ENCODE results near the gene SCTR.

The SCTR gene

DNA sequence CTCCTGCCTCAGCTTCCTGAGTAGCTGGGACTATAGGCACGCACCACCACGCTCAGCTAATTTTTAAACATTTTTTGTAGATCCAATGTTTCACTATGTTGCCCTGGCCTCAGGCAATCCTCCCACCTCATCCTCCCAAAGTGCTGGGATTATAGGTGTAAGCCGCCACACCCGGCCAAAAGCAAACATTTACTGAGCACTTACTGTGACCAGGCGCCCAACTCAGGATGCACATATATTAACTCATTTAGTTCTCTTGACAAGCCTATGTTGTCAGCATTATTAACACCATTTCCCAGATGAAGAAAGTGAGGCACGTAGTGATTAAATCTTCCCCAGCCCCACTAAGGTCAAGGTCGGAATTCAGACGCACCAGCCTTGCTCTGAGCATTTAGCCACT lies 51.5 kb downstream of the SCTR start:
- DNase-seq, result no peak

DNA sequence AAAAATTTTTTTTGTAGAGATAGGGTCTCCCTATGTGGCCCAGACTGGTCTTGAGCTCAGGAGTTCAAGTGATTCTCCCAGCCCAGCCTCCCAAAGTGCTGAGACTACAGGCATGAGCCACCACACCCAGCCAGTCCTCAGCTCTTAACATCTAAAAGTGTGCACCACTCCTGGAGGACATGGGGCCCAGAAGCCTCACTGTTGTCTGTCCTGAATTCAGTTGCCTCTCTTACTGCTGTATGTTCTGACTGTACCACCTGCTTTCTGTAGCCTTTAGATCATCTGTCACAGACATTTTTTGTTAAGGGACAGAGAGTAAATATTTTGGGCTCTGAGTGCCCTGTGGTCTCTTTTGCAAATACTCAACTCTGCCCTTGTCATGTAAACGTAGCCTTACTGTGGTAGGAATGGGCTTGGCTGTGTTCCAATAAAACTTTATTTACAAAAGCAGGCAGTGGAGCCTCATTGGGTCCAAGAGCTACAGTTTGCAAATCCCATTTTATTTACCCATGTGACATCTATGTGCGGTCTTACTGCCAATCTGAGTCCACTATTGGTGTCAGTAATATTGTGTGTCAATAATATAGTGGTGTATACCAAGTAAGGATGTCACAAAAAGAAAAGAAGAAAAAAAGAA lies 54.5 kb downstream of the SCTR start:
- DNase-seq, result no peak

DNA sequence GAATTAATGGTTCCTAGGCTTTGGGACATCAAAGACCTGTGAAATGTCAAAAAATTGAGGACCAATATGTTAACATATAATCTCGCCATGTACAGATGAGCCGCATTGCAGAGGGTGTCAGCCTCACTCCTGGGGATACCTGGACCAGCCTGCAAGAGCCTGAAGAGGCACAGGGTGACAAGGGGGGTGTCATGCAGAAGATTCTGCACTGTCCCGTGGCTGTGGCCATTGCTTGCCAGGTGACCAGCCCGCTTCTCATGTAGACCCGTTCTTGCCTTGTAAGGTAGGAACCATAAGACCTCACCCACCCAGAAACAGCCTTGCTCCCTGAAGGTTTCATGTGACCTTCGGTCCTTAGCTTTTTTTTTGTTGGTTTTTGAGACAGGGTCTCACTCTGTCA lies 55.2 kb downstream of the SCTR start:
- DNase-seq, result no peak

DNA sequence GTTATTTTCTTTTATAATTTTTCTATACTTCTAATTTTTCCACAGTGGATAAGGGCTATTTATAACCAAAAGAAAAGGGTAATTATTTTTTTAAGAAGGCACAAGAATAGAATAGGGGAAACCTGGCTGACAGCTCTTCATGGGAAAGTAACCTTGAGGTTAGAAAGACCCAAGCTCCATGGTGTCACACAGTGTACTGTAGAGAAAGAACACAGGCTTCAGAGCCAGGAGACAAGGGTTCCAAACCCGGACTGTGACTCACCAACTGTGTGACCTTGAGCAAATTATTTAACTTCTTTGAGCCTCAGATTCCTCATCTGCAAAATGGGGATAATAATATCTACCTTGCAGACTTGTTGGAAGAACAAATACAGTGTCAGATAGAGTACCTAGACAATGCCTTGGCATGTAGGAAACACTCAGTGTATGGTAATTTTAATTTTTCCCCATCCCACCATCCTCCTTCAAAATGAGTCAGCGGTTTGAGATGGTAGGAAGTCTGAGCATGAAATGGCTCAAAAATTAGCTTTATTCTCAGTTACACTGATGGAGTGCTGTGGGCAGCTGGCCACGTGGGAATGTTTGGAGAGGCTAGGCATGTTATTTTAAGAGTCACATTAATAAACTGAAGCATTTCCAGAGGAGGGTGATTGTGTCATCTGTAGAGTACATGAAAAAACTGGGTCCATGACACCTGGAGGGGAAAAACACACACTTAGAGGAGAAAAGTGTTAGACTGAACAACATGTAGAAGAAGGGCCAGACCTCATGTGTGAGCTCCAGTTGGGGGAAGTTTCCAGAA lies 55.9 kb downstream of the SCTR start:
- DNase-seq, result no peak

DNA sequence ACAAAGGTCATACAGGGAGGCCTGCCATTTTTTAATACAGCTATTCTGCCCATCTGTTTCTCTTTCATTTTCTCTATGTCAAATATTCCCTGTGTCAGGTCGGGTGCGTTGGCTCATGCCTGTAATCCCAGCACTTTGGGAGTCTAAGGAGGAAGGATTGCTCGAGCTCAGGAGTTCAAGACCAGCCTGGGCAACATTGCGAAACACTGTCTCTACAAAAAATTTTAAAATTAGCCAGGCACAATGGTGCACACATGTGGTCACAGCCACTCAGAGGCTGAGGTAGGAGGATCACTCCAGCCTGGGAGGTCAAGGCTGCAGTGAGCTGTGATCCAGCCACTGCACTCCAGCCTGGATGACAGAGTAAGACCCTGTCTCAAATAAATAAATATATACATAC lies 57.9 kb downstream of the SCTR start:
- no peak for DNase-seq

DNA sequence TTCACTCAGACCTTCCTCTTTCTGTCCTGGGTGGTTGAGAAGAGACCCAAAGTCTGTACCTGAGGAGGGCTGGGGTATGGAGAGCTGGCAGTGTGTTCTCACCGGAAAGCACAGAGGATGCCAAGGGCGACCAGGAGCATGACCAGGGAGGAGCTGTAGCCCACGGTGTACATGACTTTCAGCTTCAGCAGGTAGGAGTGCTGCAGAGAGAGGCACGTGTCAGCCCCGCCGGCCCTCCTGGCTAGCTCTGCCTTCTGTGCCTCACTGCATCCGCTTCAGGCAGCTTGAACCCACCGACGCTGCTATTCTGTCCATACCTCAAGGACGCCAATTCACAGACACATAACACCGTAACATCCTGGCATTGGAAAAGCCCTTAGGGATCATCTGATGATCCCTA lies 58.6 kb downstream of the SCTR start:
- no peak for DNase-seq

DNA sequence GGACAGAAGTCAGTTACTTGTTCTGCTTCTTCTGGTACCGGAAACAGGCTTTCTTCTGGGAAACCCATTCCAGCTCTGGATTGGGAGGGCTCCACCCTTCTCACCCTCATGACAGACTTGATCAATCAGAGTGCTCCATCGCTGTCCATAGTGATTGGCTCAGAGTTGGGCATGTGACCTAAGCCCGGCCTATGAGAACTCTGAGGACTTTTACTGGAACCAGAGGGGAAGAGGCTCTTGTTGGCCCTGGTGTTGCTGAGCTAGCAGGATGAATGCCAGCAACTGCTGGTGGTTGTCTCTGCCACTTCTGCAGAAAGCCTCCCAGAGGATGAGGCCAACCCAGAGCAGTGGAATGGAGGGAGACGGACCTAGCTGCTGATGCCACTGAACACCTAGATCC lies 59.3 kb downstream of the SCTR start:
- no peak for DNase-seq

DNA sequence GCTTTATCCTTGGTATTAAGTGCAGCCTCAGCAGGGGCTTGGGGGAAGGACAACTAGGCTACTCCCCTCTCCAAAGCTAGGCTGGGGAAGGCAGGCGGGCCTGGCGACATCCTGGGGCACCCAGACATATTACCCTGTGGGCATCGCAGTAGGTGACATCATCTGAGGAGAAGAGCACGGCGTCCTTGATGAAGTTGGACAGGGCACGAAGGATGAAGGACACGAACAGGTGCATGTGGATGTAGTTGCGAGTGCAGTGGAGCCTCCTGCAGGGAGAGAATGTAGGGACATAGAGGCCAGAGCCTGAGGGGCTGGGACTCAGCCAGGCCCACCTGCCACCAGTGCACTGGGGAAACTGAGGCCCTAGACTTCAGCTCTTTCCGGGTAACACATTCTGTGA lies 60.3 kb downstream of the SCTR start:
- no peak for DNase-seq

DNA sequence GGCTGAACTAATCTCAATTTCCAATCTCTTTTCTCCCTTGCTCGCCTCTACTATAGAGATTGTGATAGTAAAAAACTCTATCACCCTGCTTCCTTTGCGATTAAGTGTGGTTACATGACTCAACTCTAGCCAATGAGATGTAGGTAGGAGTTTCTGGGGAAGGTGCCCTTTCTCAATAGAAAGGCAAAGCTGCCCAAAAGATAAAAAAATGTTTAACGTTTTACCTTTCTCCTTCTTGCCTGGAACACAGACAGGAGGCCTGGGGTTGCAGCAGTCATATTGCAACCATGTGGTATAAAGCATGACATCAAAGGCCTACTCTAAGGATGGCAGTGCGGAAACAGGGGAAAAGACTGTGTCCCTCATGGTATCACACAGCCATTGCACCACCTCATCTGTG lies 61.1 kb downstream of the SCTR start:
- no peak for DNase-seq

DNA sequence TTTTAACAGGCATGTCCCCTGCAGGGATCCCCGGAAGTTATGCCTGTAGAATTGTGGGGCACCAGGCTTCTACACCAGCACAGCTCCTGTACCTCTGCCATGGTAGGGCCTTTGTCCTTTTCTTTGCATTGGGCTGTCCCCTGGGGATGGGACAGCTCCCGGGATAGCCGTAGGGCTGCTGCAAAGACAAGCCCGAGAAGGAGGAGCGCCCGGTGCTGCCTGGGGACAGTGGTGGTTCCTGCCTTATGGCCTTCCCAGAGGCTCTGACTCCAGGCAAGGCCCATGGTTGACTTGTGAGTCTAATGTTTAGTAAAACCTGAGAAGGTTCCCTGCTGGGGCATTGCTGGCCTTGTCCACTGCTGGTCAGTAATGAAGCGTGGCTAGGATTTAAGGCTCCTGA lies 61.7 kb downstream of the SCTR start:
- no peak for DNase-seq

DNA sequence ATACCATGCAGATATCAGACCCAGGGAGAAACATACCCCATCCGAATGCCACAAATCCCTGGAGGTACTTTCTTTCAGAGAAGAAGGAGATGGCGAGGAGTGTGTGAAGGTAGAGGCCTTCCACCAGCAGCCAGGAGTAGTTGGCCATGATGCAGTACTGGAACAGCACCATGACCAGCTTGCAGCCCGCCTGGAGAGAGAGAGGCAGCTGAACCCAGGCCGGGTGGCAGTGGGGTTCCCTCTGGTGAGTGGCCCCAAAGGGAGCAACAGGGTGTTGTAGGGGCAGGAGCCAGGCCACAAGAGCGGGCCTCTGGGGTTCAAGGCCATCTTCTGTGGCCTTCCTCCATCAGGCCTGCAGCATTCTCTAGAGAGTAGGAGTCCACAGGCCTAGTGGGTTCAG lies 62.5 kb downstream of the SCTR start:
- DNase-seq, result no peak

DNA sequence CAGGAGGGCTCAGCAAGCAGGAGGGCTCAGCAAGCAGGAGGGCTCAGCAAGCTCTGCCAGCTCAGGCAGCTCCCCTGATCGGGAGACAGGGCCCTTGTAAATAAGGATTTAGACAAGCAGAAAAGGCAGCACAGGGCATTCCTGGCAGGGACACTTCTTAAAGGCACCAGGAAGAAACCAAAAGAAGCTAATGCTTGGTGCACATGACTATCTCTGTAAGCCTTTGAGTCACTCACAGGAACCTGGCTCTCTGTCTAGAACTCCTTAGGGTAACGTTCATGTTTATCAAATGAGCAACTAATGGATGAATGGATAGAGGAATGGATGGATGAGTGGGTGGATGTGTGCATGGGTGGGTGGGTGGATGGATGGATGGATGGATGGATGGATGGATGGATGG lies 64.2 kb downstream of the SCTR start:
- DNase-seq, result no peak

DNA sequence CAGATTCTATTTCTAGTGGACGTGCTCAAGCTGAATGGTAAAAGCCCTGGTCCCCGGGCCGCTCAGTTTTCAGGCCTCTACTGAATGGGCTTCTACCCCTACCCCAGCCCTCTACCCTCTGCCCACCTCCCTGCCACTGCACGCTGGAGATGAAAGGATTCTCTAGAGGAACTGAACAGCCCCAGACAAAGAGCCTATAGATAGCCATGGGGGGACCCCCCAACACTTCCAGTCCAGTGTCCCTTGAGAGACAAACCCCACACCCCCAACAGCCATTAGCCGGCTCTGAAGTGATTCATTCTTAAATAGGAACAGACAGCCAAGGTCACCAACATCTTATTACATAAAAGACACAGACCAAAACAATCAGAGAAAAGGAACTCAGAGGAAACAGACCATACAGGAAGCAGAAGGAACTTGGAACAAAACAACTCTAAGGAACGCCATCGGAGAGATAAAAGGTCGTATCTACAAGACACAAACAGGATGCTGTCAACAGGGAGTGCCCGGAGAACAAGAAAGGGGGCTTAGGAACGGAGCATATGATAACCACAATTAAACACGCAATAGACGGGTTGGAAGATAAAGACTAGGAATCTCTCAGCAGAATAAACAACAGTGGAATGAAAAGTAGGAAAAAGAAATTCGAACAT lies 69.1 kb downstream of the SCTR start:
- DNase-seq, result no peak

DNA sequence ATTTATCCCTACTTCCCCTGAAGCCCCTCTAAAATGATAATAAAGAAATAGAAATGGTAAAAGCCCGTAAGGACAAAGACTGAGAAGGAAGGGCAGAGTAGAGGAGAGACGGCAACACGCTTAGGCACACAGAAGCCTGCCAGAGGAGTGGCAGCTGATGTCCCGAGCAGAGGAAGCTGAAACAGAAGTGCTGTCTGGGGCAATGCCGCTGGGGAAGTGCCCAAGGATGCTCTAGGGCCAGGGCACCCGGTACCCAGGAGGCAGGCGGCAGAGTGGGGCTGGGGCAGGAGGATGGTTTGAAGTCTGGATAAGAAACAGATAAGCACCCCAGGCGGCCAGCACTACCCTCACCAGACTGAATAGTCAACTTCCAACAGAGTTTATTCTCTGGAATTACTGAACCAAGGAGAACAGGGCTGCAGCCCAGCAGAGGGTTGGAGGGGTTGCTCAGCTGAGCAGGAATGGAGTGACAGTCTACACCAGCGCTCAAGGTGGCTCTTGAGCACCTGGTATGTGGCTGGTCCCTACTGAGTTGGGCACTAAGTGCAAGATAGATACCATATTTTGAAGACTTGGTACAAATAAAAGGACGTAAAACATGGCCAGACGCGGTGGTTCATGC lies 70.2 kb downstream of the SCTR start:
- DNase-seq, result no peak

DNA sequence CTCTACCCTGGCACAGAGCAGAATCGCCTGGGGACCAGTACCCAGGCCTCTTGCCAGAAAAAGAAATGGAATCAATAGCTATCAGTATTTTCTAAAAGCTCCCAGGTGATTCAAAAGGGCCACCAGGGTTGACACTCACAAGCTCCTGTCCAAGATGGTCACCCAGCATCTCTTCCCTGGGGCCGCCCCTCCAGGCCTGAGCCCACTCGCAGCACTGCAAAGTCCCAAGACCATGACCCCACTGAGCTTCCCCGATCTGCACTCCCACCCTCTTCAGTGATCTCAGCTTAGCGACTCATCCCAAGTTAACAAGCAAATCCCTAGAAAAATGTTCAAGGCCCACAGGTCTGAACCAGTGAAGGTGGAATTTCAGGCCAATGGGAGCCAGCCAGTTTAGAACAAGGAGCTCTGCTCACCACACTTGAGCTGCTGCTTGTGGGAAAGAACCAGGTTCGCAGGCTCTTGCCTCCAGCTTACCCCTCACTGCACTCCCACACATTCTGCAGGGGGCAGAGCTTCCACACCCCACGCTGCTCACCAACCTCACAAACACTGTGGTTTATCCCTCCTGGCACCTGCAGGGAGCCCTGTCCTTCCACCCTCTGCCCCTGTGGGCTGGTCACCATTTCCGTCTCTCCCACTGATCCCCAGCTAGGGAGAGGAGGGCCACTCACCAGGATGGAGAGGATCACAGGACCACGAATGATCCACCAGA lies 72.8 kb downstream of the SCTR start:
- DNase-seq, result no peak

DNA sequence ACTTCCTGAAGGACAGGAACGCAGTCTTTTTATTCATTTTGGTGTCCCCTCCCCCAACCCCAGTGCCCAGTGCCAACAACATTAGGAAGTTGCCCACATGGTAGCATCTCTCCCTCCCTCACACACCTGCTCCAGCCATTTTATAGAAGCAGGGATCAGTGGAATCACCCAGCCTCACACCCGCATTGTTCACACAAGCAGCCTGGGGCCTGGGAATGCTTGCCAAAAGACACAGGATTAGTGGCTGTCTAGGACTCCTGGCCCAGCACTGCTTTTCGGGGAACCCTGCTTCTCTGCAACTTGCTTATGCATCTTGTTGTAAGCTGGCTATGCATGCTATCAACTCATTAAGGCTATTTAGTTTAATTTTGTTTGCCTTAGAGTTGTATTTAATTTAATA lies 74.8 kb downstream of the SCTR start:
- DNase-seq, result peak; percentile 75

DNA sequence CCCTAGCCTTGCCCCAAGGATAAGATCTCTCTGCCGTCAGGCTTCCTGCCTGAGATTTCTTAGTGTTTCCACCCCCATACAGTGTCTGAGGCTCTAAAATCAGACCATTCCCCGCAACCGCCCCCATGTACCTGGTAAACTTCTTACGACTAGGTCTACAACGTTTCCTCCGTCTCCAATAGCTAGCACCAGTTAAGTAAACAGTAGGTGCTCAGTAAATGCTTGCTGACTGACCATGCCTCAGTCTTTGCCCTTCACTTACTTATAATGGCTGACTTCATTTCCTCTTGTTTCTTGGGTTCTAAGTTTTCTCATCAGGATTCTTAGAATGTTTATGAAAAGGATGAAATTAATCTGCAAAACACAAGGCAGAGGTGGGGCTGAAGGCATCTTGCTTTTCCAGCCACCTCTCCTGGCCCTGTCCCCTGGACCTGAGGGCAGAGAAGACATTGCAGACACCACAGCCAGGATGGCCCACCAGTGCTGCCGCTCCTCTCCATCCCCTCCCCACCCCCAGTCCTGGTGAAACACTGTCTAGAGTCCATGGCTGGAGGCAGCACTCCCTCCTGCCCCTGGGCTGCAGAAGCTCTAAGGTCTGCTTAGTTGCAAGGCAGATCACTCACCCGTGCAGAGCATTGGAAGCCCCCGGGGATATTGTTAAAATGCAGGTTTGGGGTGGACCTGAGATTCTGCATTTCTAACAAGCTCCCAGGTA lies 75.7 kb downstream of the SCTR start:
- no peak for DNase-seq

DNA sequence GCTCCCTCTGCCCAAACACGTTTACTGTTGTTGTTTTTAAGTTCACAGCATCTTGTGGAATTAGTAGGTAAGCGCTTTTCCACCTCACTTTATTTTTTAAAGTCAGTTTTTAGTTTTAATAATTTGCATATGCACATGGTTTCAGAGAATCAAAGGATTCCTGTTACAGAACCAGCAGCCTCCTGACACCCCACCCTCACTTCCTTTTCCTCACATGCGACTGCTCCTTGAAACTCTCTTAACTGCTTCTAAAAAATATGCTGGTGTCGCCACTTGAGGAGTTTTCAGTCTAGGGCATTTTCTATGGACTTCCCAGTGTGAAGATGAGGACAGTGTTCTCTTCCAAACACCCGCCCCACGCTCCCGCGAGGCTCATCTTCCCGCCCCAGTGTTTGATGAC lies 78.2 kb downstream of the SCTR start:
- DNase-seq, result no peak

DNA sequence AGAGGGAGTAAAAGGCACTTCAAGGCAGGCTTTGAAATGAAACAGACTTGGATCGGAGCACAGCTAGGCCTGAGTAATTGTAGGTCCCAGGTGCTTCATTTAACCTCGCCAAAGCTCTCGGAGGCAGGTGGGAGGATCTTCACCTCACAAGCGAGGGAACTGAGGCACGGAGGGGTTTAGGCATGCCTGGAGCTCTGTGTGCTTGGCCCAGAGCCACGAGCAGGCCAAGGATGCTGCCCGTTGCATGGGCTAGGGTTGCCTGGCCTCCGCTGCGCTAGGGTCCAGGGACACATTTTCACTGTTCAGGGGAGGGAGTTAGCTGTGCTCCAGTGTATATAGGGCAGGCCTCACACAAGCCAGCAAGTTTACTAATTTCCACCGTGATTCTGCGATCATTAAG lies 81.4 kb downstream of the SCTR start:
- DNase-seq, result no peak

DNA sequence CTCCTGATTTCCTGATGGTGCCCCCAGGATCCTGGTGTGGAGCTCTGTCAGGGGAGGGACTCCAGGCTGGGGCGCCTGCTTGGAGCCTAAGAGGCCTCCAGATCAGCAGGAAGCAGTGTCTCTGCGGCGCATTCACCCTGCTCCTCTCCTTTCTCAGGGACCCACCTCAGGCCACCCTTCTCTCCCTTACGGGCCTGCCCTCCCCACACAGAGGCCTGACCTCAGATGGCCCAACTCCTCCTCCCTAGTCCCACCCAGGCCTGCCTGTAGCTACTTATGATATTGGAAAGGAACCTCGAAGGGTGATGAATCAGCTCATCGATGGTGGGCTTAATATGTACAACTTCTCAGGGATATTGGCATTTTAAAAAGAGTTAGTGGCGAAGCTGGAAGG lies 82.1 kb downstream of the SCTR start:
- no peak for DNase-seq

DNA sequence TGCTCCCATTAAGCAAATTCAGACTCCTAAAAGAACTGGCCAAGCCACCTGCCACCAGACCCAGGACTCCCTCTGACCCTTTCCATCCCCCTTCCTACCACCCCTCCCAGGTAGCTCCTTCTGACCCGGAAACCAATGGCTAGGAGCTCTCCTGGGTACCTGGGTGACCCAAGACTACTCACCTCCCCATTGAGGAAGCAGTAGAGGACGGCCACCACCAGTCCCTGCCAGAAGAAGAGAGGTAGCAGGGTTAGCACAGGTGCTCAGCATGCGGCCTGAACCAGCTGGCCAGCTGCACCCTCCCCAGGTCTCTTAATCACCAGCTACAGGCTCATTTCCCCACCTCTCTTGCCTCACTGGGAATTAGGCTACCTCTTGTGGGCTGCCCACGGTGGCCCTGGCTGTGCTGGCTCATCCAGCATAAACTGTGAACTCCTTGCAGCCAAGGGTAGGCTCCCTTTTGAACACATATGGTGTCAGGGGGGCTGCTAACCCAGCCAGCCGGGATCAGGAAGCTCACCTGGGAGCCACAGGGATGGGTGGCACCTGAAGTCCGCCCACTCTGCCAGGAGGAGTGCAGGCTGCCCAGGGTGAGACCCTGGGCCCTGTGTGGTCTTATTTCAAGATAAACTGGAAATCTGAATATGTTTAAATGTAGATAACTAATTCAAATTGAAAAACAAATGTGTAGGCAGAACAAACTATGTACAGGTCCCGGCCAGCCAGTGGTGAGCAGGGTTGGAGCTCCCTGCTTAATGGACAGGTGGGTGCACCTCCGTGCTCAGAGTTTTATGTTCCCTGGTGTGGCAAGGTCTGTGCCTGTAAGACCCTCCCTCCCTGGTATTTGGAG lies 82.7 kb downstream of the SCTR start:
- no peak for DNase-seq

DNA sequence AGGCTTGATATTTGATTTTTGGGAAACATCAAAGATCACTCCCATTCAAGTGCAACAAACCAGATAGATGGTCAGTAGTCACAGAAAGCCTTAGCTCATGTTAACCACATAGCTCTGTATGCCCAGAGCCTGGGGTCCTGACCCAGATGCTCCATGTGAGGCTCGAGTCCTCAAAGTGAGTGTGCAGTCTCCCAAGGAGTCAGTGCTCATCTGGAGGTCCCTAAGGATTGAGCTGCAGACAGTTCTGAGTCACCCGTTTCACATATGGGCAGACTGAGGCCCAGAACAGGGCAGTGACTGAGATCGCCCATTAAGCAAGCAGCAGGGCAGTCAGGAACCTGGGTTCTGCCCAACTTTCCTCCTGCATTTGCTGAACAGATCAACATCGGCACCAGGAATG lies 83.4 kb downstream of the SCTR start:
- no peak for DNase-seq

Data from NCI-H1105 (cell line).